Measurements from ENCODE around the gene NPTX2.

The NPTX2 gene

GRCh38 chr7:98671733-98672331 lies 54.7 kb downstream of the NPTX2 start:
- DNase-seq (ENCODE audit: low spot score) (no peak), ATAC-seq (ENCODE audit: low read depth) (no peak)
- Histone ChIP-seq H3K4me3 (ENCODE audit: severe bottlenecking) (no peak overlapping the region), H3K36me3 (ENCODE audit: low read depth) (no peaks in the 10 kb centered on the region), H3K27ac (ENCODE audit: poor library complexity, severe bottlenecking) (no peak overlapping the region), H3K9me3 (ENCODE audit: severe bottlenecking) (no peaks in the 10 kb centered on the region), H3K4me1 (ENCODE audit: insufficient read depth, poor library complexity, severe bottlenecking) (no peaks in the 10 kb centered on the region), H3K27me3 (ENCODE audit: insufficient read depth, poor library complexity, severe bottlenecking) (no peaks in the 10 kb centered on the region)
- TF ChIP-seq CTCF (IDR thresholded peaks at IDR 0.05; ENCODE audit: poor library complexity, severe bottlenecking): no peak

GRCh38 chr7:98674461-98674860 lies 57.4 kb downstream of the NPTX2 start:
- no peaks in the 10 kb centered on the region for H3K9me3 ChIP-seq (ENCODE audit: severe bottlenecking)

GRCh38 chr7:98674881-98675280 lies 57.8 kb downstream of the NPTX2 start:
- H3K27ac ChIP-seq (ENCODE audit: poor library complexity, severe bottlenecking): no peak overlapping the region
- H3K4me1 ChIP-seq (ENCODE audit: insufficient read depth, poor library complexity, severe bottlenecking): no peaks in the 10 kb centered on the region
- TF ChIP-seq CTCF (IDR thresholded peaks at IDR 0.05; ENCODE audit: poor library complexity, severe bottlenecking): no peak
- DNase-seq (ENCODE audit: low spot score) (no peak), ATAC-seq (ENCODE audit: low read depth) (no peak)
- no peak overlapping the region for H3K4me3 ChIP-seq (ENCODE audit: severe bottlenecking)
- no peaks in the 10 kb centered on the region for H3K36me3 ChIP-seq (ENCODE audit: low read depth)
- H3K9me3 ChIP-seq (ENCODE audit: severe bottlenecking): no peaks in the 10 kb centered on the region
- H3K27me3 ChIP-seq (ENCODE audit: insufficient read depth, poor library complexity, severe bottlenecking): peaks cover under 1% of the 10 kb centered on the region

More at GRCh38 chr7:98674461-98674860, 57.4 kb downstream of the NPTX2 start:
- no peak for TF ChIP-seq CTCF (IDR thresholded peaks at IDR 0.05; ENCODE audit: poor library complexity, severe bottlenecking)
- Histone ChIP-seq H3K4me1 (ENCODE audit: insufficient read depth, poor library complexity, severe bottlenecking) (no peaks in the 10 kb centered on the region), H3K27ac (ENCODE audit: poor library complexity, severe bottlenecking) (no peak overlapping the region), H3K4me3 (ENCODE audit: severe bottlenecking) (no peak overlapping the region), H3K27me3 (ENCODE audit: insufficient read depth, poor library complexity, severe bottlenecking) (no peaks in the 10 kb centered on the region), H3K36me3 (ENCODE audit: low read depth) (no peaks in the 10 kb centered on the region)
- ATAC-seq (ENCODE audit: low read depth) (no peak), DNase-seq (ENCODE audit: low spot score) (no peak)

DNA sequence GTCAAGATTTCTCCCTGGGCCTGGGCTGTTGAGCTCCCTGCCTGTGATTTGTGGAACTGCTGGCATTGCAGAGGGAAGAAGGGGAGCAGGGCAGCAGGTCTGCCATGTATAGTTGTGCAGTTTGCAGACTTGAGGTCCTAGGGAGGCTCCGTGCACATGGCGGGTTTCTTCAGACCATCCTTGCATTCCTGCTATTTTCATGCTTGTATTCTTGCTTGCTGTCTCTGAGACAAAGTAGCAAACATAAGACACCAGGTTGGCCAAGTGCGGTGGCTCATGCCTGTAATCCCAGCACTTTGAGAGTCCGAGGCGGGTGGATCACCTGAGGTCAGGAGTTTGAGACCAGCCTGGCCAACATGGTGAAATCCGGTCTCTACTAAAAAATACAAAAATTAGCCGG lies 61.1 kb downstream of the NPTX2 start:
- Histone ChIP-seq H3K36me3 (ENCODE audit: low read depth) (no peaks in the 10 kb centered on the region), H3K27ac (ENCODE audit: poor library complexity, severe bottlenecking) (no peak overlapping the region), H3K9me3 (ENCODE audit: severe bottlenecking) (no peaks in the 10 kb centered on the region), H3K4me1 (ENCODE audit: insufficient read depth, poor library complexity, severe bottlenecking) (no peaks in the 10 kb centered on the region), H3K4me3 (ENCODE audit: severe bottlenecking) (no peak overlapping the region), H3K27me3 (ENCODE audit: insufficient read depth, poor library complexity, severe bottlenecking) (peaks cover 2% of the 10 kb centered on the region)
- no peak for DNase-seq (ENCODE audit: low spot score)
- ATAC-seq (ENCODE audit: low read depth): no peak
- no peak for TF ChIP-seq CTCF (IDR thresholded peaks at IDR 0.05; ENCODE audit: poor library complexity, severe bottlenecking)
